GM08714 (cell line): ENCODE measurements around the gene ILF3.

Experiments used
- H3K4me3 ChIP-seq: fragments of 200-500 bp; sonication (Bioruptor generic); 2 replicates; pipeline ENCODE4 v1.5.1; 2014; ENCODE audit warnings: mild to moderate bottlenecking, low read length, inconsistent platforms
- ZNF274 ChIP-seq: IDR thresholded peaks from 2 replicates; pipeline ENCODE4 v1.6.1; 2012; ENCODE audit warnings: mild to moderate bottlenecking, low read depth, low read length

ILF3 gene

DNA sequence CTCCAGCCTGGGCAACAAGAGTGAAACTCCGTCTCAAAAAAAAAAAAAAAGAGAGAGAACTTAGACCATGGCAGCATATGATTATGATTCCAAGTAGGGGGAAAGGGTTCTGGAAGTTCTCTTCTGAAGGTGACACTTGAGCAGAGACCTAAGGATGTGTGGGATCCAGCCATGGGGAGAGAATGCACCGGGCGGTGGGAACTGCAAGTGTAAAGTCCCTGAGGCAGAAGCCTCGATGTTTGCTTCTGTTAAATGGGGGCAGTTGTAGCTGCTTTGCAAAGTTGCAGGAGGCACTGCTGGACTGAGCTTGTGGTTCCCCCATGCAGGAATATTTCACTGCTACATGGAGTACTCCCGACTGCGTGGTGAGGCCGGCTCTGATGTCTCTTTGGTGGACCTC, 19.7 kb upstream of the ILF3 start:
- no peak overlapping the region for H3K4me3 ChIP-seq
- TF ChIP-seq ZNF274 = no peak

DNA sequence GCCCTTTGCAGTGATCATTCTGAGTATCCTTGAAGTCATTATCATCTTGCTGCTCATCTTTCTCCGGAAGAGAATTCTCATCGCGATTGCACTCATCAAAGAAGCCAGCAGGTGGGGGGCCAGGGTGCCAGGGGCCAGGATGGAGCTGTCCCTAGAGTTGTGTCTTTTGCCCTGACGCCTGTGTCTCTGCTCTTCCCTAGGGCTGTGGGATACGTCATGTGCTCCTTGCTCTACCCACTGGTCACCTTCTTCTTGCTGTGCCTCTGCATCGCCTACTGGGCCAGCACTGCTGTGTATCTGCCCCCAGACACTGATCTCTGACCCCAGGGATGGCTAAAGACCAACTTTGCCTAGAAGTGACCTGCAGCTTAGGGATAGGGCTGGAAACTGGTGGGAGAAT, 19.2 kb upstream of the ILF3 start:
- no peak overlapping the region for H3K4me3 ChIP-seq

GRCh38 chr19:10636304-10636972, 17.7 kb upstream of the ILF3 start:
- H3K4me3 ChIP-seq = no peak overlapping the region
- TF ChIP-seq ZNF274 = no peak

More for the DNA sequence above, 19.2 kb upstream of the ILF3 start:
- TF ChIP-seq ZNF274 = no peak

DNA sequence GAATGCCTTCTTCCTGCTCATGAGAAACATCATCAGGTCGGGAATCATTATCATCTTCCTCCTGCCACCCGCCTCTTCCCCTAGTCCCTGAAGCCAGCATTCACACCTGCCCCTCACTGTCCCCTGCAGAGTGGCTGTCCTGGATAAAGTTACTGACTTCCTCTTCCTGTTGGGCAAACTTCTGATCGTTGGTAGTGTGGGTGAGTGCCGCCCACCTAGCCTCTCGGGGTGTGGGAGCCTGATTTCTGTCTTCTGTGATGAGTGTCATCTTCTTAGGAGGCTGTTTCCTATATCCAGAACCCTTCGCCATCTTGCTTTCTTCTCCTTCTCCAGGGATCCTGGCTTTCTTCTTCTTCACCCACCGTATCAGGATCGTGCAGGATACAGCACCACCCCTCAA, 16.3 kb upstream of the ILF3 start:
- TF ChIP-seq ZNF274 = no peak
- H3K4me3 ChIP-seq = no peak overlapping the region

DNA sequence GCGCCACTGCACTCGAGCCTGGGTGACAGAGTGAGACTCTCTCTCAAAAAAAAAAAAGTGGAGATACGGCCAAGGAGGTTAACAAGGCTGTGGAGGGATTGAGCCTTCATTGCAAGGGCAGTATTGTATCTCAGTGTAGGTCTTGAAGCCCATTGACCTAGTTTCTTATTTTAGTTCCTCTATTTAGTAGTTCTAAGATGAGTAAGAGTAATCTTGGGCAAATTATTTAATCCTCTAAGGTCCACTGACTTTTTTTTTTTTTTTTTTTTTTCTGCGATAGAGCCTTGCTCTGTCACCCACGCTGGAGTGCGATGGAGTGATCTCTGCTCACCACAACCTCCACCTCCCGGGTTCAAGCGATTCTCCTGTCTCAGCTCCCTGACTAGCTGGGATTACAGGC, 14.3 kb upstream of the ILF3 start:
- no peak for TF ChIP-seq ZNF274
- H3K4me3 ChIP-seq = no peak overlapping the region

- H3K4me3 ChIP-seq = no peak overlapping the region
- TF ChIP-seq ZNF274 = no peak
Observed at GRCh38 chr19:10640361-10640760, 13.8 kb upstream of the ILF3 start.

- no peak for TF ChIP-seq ZNF274
- H3K4me3 ChIP-seq = no peak overlapping the region
Observed at GRCh38 chr19:10641248-10641647, 12.9 kb upstream of the ILF3 start.

DNA sequence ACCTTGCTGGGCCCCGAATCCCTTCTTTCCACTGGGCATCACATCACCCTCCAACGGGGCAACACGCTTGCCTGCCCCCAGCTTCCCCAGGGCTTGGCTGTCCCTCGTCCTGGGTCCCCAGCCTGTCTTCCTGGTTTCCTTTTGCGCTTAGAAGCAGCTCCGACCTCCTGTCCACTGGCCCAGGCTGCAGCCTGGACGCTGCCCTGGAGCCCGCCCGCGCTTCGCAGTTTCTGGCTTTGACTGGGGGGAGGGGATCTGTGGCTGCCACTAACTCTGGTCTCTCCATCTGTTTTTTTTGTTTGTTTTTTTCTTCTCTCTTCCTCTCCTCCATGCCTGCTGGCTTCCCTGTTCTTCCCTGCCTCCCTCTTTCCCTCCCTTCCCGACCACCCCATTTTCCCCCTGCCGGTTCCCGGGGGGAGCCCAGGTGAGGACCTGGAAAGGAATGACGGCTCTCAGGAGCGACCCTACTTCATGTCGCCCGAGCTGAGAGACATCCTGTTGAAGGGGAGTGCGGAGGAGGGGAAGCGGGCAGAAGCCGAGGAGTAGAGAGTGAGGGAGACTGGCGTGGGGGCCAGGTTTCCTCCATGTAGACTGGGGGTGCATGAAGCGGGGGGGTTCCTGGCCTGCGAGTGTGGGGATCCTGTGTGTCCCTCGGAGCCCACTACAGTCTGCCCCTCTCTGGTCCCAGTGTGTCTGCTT, 11.5 kb upstream of the ILF3 start:
- no peak for TF ChIP-seq ZNF274
- H3K4me3 ChIP-seq = no peak overlapping the region

- TF ChIP-seq ZNF274 = no peak
- H3K4me3 ChIP-seq = no peak overlapping the region
Observed at GRCh38 chr19:10643172-10643967, 10.8 kb upstream of the ILF3 start.

GRCh38 chr19:10643968-10644259, 10.2 kb upstream of the ILF3 start:
- no peak overlapping the region for H3K4me3 ChIP-seq
- no peak for TF ChIP-seq ZNF274

- no peak for TF ChIP-seq ZNF274
- H3K4me3 ChIP-seq = no peak overlapping the region
Observed at GRCh38 chr19:10644260-10645007, 9.7 kb upstream of the ILF3 start.

GRCh38 chr19:10646456-10647159, 7.5 kb upstream of the ILF3 start:
- no peak overlapping the region for H3K4me3 ChIP-seq
- no peak for TF ChIP-seq ZNF274

DNA sequence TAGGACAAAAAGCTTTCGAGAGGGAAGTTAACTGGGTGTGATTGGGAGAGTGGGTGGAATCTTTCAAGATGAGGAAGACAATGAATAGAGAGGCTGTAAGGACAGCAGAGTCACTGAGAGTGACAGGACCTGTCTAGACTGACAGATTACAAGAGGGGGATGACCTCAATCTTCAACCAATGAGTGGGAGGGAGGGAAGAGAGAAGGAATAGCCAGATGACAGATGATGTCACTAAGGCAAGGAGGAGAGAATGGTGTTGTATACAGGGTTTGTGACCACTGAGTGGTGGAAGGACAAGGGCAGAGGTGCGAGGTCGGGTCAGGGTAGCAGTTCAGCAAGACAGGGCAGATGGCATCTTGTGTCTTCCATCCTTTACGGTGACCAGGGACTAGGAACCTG, 5.8 kb upstream of the ILF3 start:
- no peak for TF ChIP-seq ZNF274

GRCh38 chr19:10651851-10652250, 2.3 kb upstream of the ILF3 start:
- no peak for TF ChIP-seq ZNF274
- no peak overlapping the region for H3K4me3 ChIP-seq

More for the DNA sequence above, 5.8 kb upstream of the ILF3 start:
- H3K4me3 ChIP-seq = no peak overlapping the region
